IMR-90 (cell line): ENCODE results near the gene KRT6B. TPM values are rescaled to one million over a fixed set of nuclear protein-coding genes. Genes with fewer than 3 reads are reported as not detected.

Source experiments
- ATAC-seq: fragments of 200-7000 bp; cut with Tn5 transposase; 2 replicates; pipeline ENCODE4 v1.9.1; 2020; ENCODE audit warnings: low read depth, mild to moderate bottlenecking, moderate library complexity
- BruUV-seq: library from RNA; stranded (reverse); fragments of 400-500 nt; replicated peaks from 2 replicates; lab custom pipeline; 2021; lab: Mats Ljungman, UMichigan
- CTCF ChIA-PET: fragments of 300-600 bp; formaldehyde crosslinking; extraction: SDS; loops from one replicate; lab custom pipeline; 2021; ENCODE audit warnings: antibody characterized with exemption; lab: Yijun Ruan, JAX
- POLR2A ChIA-PET: fragments of 300-600 bp; sonication (Branson Sonifier 250); formaldehyde crosslinking; loops from one replicate; lab custom pipeline; 2022; ENCODE audit warnings: antibody characterized with exemption; ENCODE audit not compliant: unreplicated experiment; lab: Charles Lee
- DNase-seq: peaks from one replicate; pipeline ENCODE4 v3.0.0; 2013
- H2AFZ ChIP-seq: replicated peaks from 2 replicates; pipeline ENCODE3; 2013; ENCODE audit warnings: low read length, mild to moderate bottlenecking; ENCODE audit not compliant: poor library complexity
- H2AK5ac ChIP-seq: 2 replicates; pipeline ENCODE4 v1.6.1; 2013; ENCODE audit warnings: low read depth, low read length, inconsistent platforms
- H2AK9ac ChIP-seq: replicated peaks from 2 replicates; pipeline ENCODE3; 2013; ENCODE audit warnings: mild to moderate bottlenecking, low read depth, low read length, moderate library complexity; ENCODE audit not compliant: poor library complexity
- H2BK120ac ChIP-seq: 2 replicates; pipeline ENCODE4 v1.6.1; 2013; ENCODE audit warnings: low read depth, low read length, inconsistent platforms
- H2BK15ac ChIP-seq: 3 replicates; pipeline ENCODE4 v1.6.1; 2013; ENCODE audit warnings: low read depth, low read length, inconsistent platforms
- H2BK20ac ChIP-seq: 2 replicates; pipeline ENCODE4 v1.6.1; 2013; ENCODE audit warnings: low read depth, mild to moderate bottlenecking, inconsistent platforms, low read length, moderate library complexity
- H2BK5ac ChIP-seq: 2 replicates; pipeline ENCODE4 v1.6.1; 2013; ENCODE audit warnings: mild to moderate bottlenecking, low read depth, low read length, inconsistent platforms; ENCODE audit not compliant: poor library complexity, severe bottlenecking
- H3K14ac ChIP-seq: replicated peaks from 2 replicates; pipeline ENCODE4 v1.6.1; 2013; ENCODE audit warnings: low read depth, low read length, inconsistent platforms
- H3K18ac ChIP-seq: 2 replicates; pipeline ENCODE4 v1.6.1; 2013; ENCODE audit warnings: low read depth, low read length, control low read depth
- H3K23ac ChIP-seq: 2 replicates; pipeline ENCODE4 v1.6.1; 2013; ENCODE audit warnings: low read depth, low read length, inconsistent platforms
- H3K27ac ChIP-seq: 2 replicates; pipeline ENCODE4 v1.5.1; 2013; ENCODE audit warnings: mild to moderate bottlenecking, control low read depth, low read length; ENCODE audit not compliant: insufficient read depth
- H3K27me3 ChIP-seq: 2 replicates; pipeline ENCODE4 v1.6.1; 2013; ENCODE audit warnings: low read length; ENCODE audit not compliant: control insufficient read depth, insufficient read depth
- H3K36me3 ChIP-seq: 2 replicates; pipeline ENCODE4 v1.6.1; 2013; ENCODE audit warnings: low read length, mixed read lengths; ENCODE audit not compliant: control insufficient read depth, insufficient read depth
- H3K4ac ChIP-seq: 2 replicates; pipeline ENCODE4 v1.6.1; 2013; ENCODE audit warnings: low read depth, low read length, inconsistent platforms
- H3K4me1 ChIP-seq: 2 replicates; pipeline ENCODE4 v1.6.1; 2013; ENCODE audit warnings: low read length, mixed read lengths; ENCODE audit not compliant: control insufficient read depth, insufficient read depth
- H3K4me2 ChIP-seq: 2 replicates; pipeline ENCODE4 v1.6.1; 2013; ENCODE audit warnings: low read depth, mild to moderate bottlenecking, control low read depth, low read length, moderate library complexity
- H3K4me3 ChIP-seq: 2 replicates; pipeline ENCODE4 v1.5.1; 2013; ENCODE audit warnings: low read depth, mild to moderate bottlenecking, control low read depth, low read length, moderate library complexity; ENCODE audit not compliant: insufficient read depth
- H3K56ac ChIP-seq: 2 replicates; pipeline ENCODE4 v1.6.1; 2013; ENCODE audit warnings: low read length, inconsistent platforms; ENCODE audit not compliant: insufficient read depth; ENCODE audit errors: extremely low read depth
- H3K79me1 ChIP-seq, 2 experiments: 2 replicates each; pipeline ENCODE4 v1.6.1; 2013; ENCODE audit warnings: low read length in 2 of 2, inconsistent platforms in 1 of 2, low read depth in 1 of 2
- H3K9ac ChIP-seq: 2 replicates; pipeline ENCODE4 v1.6.1; 2013; ENCODE audit warnings: low read depth, low read length, control low read depth
- H3K9me1 ChIP-seq: 2 replicates; pipeline ENCODE4 v1.6.1; 2013; ENCODE audit warnings: low read length, inconsistent platforms; ENCODE audit not compliant: insufficient read depth
- H3K9me3 ChIP-seq: 2 replicates; pipeline ENCODE4 v1.6.1; 2013; ENCODE audit warnings: low read length; ENCODE audit not compliant: control insufficient read depth, insufficient read depth
- H4K20me1 ChIP-seq: 2 replicates; pipeline ENCODE4 v1.6.1; 2013; ENCODE audit warnings: low read length, inconsistent platforms; ENCODE audit not compliant: insufficient read depth
- H4K5ac ChIP-seq: 2 replicates; pipeline ENCODE4 v1.6.1; 2013; ENCODE audit warnings: mild to moderate bottlenecking, low read depth, low read length, control low read depth
- H4K8ac ChIP-seq, 2 experiments: 2 replicates each; pipeline ENCODE4 v1.6.1; 2013; ENCODE audit warnings: low read depth in 2 of 2, low read length in 2 of 2, control low read depth in 1 of 2, inconsistent platforms in 1 of 2
- H4K91ac ChIP-seq: 2 replicates; pipeline ENCODE4 v1.6.1; 2013; ENCODE audit warnings: low read depth, low read length, inconsistent platforms; ENCODE audit not compliant: insufficient read depth
- CEBPB ChIP-seq: IDR thresholded peaks from 2 replicates; pipeline ENCODE4 v1.6.1; 2012; ENCODE audit warnings: low read depth, low read length, improper control_type of control experiment
- CHD1 ChIP-seq: IDR thresholded peaks from 2 replicates; pipeline ENCODE4 v1.6.1; 2012; ENCODE audit warnings: low read depth, low read length, improper control_type of control experiment
- FOS ChIP-seq: fragments of 150-350 bp; IDR thresholded peaks from 2 replicates; pipeline ENCODE4 v1.6.1; 2016; ENCODE audit warnings: low read depth, low read length
- MAZ ChIP-seq: IDR thresholded peaks from 2 replicates; pipeline ENCODE4 v1.6.1; 2012; ENCODE audit warnings: low read depth, mild to moderate bottlenecking, low read length, improper control_type of control experiment, moderate library complexity, borderline replicate concordance
- MXI1 ChIP-seq: IDR thresholded peaks from 2 replicates; pipeline ENCODE4 v1.6.1; 2012; ENCODE audit warnings: low read depth, mild to moderate bottlenecking, low read length, moderate library complexity, borderline replicate concordance
- NFE2L2 ChIP-seq: fragments of 150-350 bp; IDR thresholded peaks from 2 replicates; pipeline ENCODE4 v1.6.1; 2016; ENCODE audit warnings: low read depth, mild to moderate bottlenecking, low read length
- POLR2A ChIP-seq: IDR thresholded peaks from 2 replicates; pipeline ENCODE4 v1.6.1; 2012; ENCODE audit warnings: mild to moderate bottlenecking, low read depth, low read length
- RAD21 ChIP-seq: IDR thresholded peaks from 2 replicates; pipeline ENCODE4 v1.6.1; 2012; ENCODE audit warnings: low read length, improper control_type of control experiment
- RCOR1 ChIP-seq: IDR thresholded peaks from 2 replicates; pipeline ENCODE4 v1.6.1; 2012; ENCODE audit warnings: mild to moderate bottlenecking, low read length, improper control_type of control experiment; ENCODE audit not compliant: insufficient replicate concordance
- RFX5 ChIP-seq: IDR thresholded peaks from 2 replicates; pipeline ENCODE4 v1.8.0; 2012; ENCODE audit warnings: low read depth, mild to moderate bottlenecking, low read length, moderate library complexity
- SMC3 ChIP-seq: fragments of 150-350 bp; IDR thresholded peaks from 2 replicates; pipeline ENCODE4 v1.6.1; 2016; ENCODE audit warnings: low read depth, mild to moderate bottlenecking, antibody characterized with exemption, low read length, moderate library complexity
- WGBS, 2 experiments: methylation state at CpG; one replicate each; pipeline versions ENCODE4 v1.1.5 to v1.1.7; 2013; ENCODE audit warnings: missing lambda C conversion rate in 2 of 2; ENCODE audit not compliant: insufficient read length in 1 of 2; ENCODE audit errors: extremely low coverage in 2 of 2; 5-methylcytosine and 5-hydroxymethylcytosine counted together
- dilution Hi-C: fragments of 300-500 bp; cut with HindIII; formaldehyde crosslinking; loops from one replicate; pipeline ENCODE4 v1.14.3; 2018; ENCODE audit warnings: low sequenced_read_pairs; ENCODE audit not compliant: unreplicated experiment
- in situ Hi-C: fragments of 300-500 bp; cut with MboI; formaldehyde crosslinking; loops from 3 replicates; pipeline ENCODE4 v1.14.3; 2019; ENCODE audit warnings: low sequenced_read_pairs, inconsistent platforms, mixed read lengths
- intact Hi-C: fragments of 100-400 bp; cut with micrococcal nuclease; formaldehyde crosslinking; loops from 2 replicates; pipeline ENCODE4 v1.10.0; 2022
- polyA plus RNA-seq, 3 experiments: library from polyadenylated mRNA; depleted of rRNA; stranded (reverse); fragments of >200 nt; gene quantifications; 2 replicates each; pipeline ENCODE4 v1.2.3, GENCODE V29; 2012; ENCODE audit warnings: low replicate concordance in 1 of 3
- total RNA-seq: library from RNA; depleted of rRNA; stranded (reverse); fragments of >200 nt; gene quantifications from 2 replicates; pipeline ENCODE4 v1.2.3, GENCODE V29; 2012
- TF ChIP-seq, protein P1 (sequence below): fragments of 150-350 bp; IDR thresholded peaks from 2 replicates; pipeline ENCODE4 v1.6.1; 2016; ENCODE audit warnings: low read depth, mild to moderate bottlenecking, low read length, moderate library complexity, borderline replicate concordance
- TF ChIP-seq, protein P2 (sequence below): conservative IDR thresholded peaks from 2 replicates; pipeline ENCODE4 v1.5.1; 2012; ENCODE audit warnings: mild to moderate bottlenecking, low read depth, low read length, improper control_type of control experiment

KRT6B gene
- total and polyA plus RNA-seq, 2 of the 4 experiments (the other 2 are of a cell fraction): not detected

DNA sequence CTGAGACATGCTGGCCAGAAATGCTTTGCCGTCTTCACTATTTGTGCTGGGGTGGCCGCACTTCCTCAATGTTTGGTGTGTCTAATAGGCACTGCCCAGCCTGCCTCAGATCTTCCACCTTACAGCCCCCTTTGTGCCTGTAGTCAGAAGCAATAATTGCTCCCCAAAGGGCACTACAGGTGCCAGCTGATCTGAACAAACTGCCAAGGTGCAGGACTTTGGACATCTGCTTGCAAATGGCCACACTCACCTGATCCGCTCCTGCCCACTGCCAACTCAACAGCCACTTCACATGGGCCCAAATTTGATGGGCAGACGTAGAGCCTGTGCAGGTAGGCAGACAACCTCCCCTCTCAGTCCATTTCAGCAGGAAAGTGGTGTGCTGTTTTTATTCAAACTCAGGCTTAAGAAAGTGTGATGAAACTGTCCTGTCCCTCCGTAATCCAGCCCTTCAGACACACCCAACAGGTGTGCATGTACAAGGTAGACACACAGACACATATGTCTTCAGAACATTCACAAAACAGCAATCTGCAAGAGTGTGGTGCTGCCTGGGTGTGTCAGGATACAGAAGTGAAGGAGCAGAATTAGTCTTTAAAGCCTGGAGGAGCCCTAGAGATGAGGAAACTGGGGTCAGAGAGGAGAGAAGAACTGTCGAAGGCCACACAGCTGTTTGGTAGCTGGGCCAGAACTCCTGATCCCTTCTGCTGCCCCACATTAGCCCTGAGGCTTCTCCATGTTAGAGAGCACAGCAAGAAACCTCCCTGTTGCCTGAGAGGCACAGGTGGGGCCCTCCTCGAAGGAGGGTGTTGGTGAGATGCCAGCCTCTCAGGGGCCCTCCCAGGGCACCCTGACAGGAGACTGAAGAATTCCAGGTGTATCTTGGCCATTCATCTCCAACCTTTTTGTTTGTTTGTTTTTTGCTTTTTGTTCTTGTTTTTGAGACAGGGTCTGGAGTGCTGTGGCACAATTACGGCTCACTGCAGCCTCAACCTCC lies 13.3 kb downstream of the KRT6B start:
- Histone ChIP-seq H2BK5ac (no peak overlapping the region), H4K20me1 (no peaks in the 10 kb centered on the region), H3K36me3 (no peaks in the 10 kb centered on the region), H3K23ac (no peak overlapping the region), H2BK120ac (no peak overlapping the region), H3K56ac (no peak overlapping the region), H3K18ac (no peak overlapping the region), H4K91ac (no peak overlapping the region), H2BK15ac (no peak overlapping the region), H3K27ac (no peak overlapping the region), H3K9me3 (no peaks in the 10 kb centered on the region), H3K9ac (no peak overlapping the region), H3K4ac (no peak overlapping the region), H3K4me1 (no peaks in the 10 kb centered on the region; the same call in 1 of the 2 replicates), H3K4me2 (no peak overlapping the region), H3K27me3 (peaks cover 2% of the 10 kb centered on the region; the same call in 1 of the 2 replicates), H2BK20ac (no peak overlapping the region), H3K14ac (no peak overlapping the region), H2AK9ac (no peak overlapping the region), H3K79me1 (no peaks in the 10 kb centered on the region), H3K4me3 (no peak overlapping the region), H2AK5ac (no peak overlapping the region), H2AFZ (no peak overlapping the region), H4K5ac (no peak overlapping the region), H4K8ac (no peak overlapping the region), H3K9me1 (no peaks in the 10 kb centered on the region)
- intact Hi-C loops: no loop called here
- POLR2A ChIA-PET: no interaction called here
- CTCF ChIA-PET: no interaction called here
- in situ Hi-C loops: no loop called here
- no TSS peak for BruUV-seq
- dilution Hi-C loops: no loop called here
- no peak for DNase-seq
- no peak for ATAC-seq
- TF ChIP-seq RAD21 (no peak), NFE2L2 (no peak), RCOR1 (no peak), CHD1 (no peak), POLR2A (no peak), MXI1 (no peak), FOS (no peak), RFX5 (no peak), MAZ (no peak), CEBPB (no peak), SMC3 (no peak)
- TF ChIP-seq, protein P1, sequence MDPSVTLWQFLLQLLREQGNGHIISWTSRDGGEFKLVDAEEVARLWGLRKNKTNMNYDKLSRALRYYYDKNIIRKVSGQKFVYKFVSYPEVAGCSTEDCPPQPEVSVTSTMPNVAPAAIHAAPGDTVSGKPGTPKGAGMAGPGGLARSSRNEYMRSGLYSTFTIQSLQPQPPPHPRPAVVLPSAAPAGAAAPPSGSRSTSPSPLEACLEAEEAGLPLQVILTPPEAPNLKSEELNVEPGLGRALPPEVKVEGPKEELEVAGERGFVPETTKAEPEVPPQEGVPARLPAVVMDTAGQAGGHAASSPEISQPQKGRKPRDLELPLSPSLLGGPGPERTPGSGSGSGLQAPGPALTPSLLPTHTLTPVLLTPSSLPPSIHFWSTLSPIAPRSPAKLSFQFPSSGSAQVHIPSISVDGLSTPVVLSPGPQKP: no peak
- TF ChIP-seq, protein P2, sequence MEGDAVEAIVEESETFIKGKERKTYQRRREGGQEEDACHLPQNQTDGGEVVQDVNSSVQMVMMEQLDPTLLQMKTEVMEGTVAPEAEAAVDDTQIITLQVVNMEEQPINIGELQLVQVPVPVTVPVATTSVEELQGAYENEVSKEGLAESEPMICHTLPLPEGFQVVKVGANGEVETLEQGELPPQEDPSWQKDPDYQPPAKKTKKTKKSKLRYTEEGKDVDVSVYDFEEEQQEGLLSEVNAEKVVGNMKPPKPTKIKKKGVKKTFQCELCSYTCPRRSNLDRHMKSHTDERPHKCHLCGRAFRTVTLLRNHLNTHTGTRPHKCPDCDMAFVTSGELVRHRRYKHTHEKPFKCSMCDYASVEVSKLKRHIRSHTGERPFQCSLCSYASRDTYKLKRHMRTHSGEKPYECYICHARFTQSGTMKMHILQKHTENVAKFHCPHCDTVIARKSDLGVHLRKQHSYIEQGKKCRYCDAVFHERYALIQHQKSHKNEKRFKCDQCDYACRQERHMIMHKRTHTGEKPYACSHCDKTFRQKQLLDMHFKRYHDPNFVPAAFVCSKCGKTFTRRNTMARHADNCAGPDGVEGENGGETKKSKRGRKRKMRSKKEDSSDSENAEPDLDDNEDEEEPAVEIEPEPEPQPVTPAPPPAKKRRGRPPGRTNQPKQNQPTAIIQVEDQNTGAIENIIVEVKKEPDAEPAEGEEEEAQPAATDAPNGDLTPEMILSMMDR: no peak
- no CpG with 5 or more reads among the region's 8 CpGs for WGBS, 2 experiments
